HepG2 (cell line): ENCODE data around the gene HCLS1. TPM values are rescaled to one million over a fixed set of nuclear protein-coding genes. Genes with fewer than 3 reads are reported as not detected.

Experiments used
- ATAC-seq: fragments of 200-7000 bp; cut with Tn5 transposase; 3 replicates; pipeline ENCODE4 v1.9.1; 2020; ENCODE audit warnings: mild to moderate bottlenecking, moderate library complexity
- BruUV-seq: library from RNA; stranded (reverse); fragments of 400-500 nt; replicated peaks from 2 replicates; lab custom pipeline; 2021; lab: Mats Ljungman, UMichigan
- CTCF ChIA-PET: fragments of 300-600 bp; formaldehyde crosslinking; extraction: SDS; loops from one replicate; lab custom pipeline; 2021; ENCODE audit warnings: low total read pairs, inconsistent platforms, low intra/inter-chr PET ratio; lab: Yijun Ruan, JAX
- POLR2A ChIA-PET: fragments of 350-600 bp; sonication (Branson Sonifier 250); formaldehyde crosslinking; loops from one replicate; lab custom pipeline; 2020; ENCODE audit warnings: antibody characterized with exemption, inconsistent platforms; lab: Yijun Ruan, JAX
- DNase-seq: peaks from one replicate; pipeline ENCODE4 v3.0.0-alpha.2; 2015; ENCODE audit warnings: low spot score
- FAIRE-seq: peaks from 3 replicates; lab custom pipeline; 2011; peaks lifted over from hg19 to GRCh38; lab: Jason Lieb, UNC
- H2AFZ ChIP-seq: one replicate; pipeline ENCODE4 v1.6.1; 2011; ENCODE audit warnings: low read length, inconsistent platforms
- H3K27ac ChIP-seq: fragments of 300-600 bp; 3 replicates; pipeline ENCODE4 v1.8.0; 2011; ENCODE audit warnings: mixed run types, mild to moderate bottlenecking, mixed read lengths, low read length, inconsistent platforms; ENCODE audit not compliant: insufficient read depth; ENCODE audit errors: extremely low read length
- H3K27me3 ChIP-seq, 2 experiments: fragments of 200-600 bp in 1 of 2; 2 replicates in 1 of 2; 3 replicates in 1 of 2; pipeline versions ENCODE4 v1.6.0 to v1.8.0; 2011; ENCODE audit warnings: low read length in 2 of 2, mild to moderate bottlenecking in 2 of 2, moderate library complexity in 2 of 2, inconsistent platforms in 1 of 2; ENCODE audit not compliant: insufficient read depth in 2 of 2, control insufficient read depth in 1 of 2
- H3K36me3 ChIP-seq, 2 experiments: fragments of 200-600 bp in 1 of 2; replicated peaks in 1 of 2; 2 replicates in 1 of 2; 3 replicates in 1 of 2; pipeline versions ENCODE4 v1.5.1 to v1.8.0; 2011; ENCODE audit warnings: low read length in 2 of 2, inconsistent platforms in 1 of 2; ENCODE audit not compliant: insufficient read depth in 2 of 2, control insufficient read depth in 1 of 2
- H3K4me1 ChIP-seq: 2 replicates; pipeline ENCODE4 v1.5.1; 2012; ENCODE audit warnings: low read length, inconsistent platforms; ENCODE audit not compliant: insufficient read depth
- H3K4me2 ChIP-seq: 2 replicates; pipeline ENCODE4 v1.6.0; 2011; ENCODE audit warnings: low read depth, low read length, inconsistent platforms
- H3K4me3 ChIP-seq, 3 experiments: fragments of 200-600 bp in 1 of 3; sonication (generic), shearing (Covaris generic) in 1 of 3; replicated peaks in 1 of 3; 2 replicates each; pipeline ENCODE4 v1.5.1; 2011 to 2016; ENCODE audit warnings: low read length in 3 of 3, inconsistent platforms in 2 of 3, low read depth in 2 of 3, mild to moderate bottlenecking in 2 of 3, control low read depth in 1 of 3, mixed read lengths in 1 of 3; ENCODE audit not compliant: insufficient read depth in 1 of 3
- H3K79me2 ChIP-seq: one replicate; pipeline ENCODE4 v1.6.1; 2011; ENCODE audit warnings: low read length, inconsistent platforms; ENCODE audit not compliant: insufficient read depth
- H3K9ac ChIP-seq: 2 replicates; pipeline ENCODE4 v1.6.0; 2011; ENCODE audit warnings: mild to moderate bottlenecking, low read depth, low read length, inconsistent platforms; ENCODE audit not compliant: insufficient read depth
- H3K9me3 ChIP-seq: 2 replicates; pipeline ENCODE4 v1.5.1; 2012; ENCODE audit warnings: mild to moderate bottlenecking, low read length
- H4K20me1 ChIP-seq: 2 replicates; pipeline ENCODE4 v1.6.0; 2011; ENCODE audit warnings: inconsistent platforms, mild to moderate bottlenecking, low read length, moderate library complexity; ENCODE audit not compliant: insufficient read depth
- ATF1 ChIP-seq: IDR thresholded peaks from 2 replicates; pipeline ENCODE4 v1.6.1; 2016; ENCODE audit warnings: mild to moderate bottlenecking, control low read depth
- DR1 ChIP-seq: sonication (generic); formaldehyde crosslinking; IDR thresholded peaks from 2 replicates; pipeline ENCODE4 v1.8.0; 2021; ENCODE audit warnings: mild to moderate bottlenecking, missing genetic modification reagents, inconsistent platforms
- HINFP ChIP-seq: sonication (generic); formaldehyde crosslinking; IDR thresholded peaks from 2 replicates; pipeline ENCODE4 v1.4.0; 2020; ENCODE audit warnings: low read depth, mild to moderate bottlenecking, missing genetic modification reagents
- MBNL3 ChIP-seq: fragments of 250-450 bp; sonication (Bioruptor Pico); conservative IDR thresholded peaks from 2 replicates; pipeline ENCODE4 v1.8.0; 2022; ENCODE audit warnings: mild to moderate bottlenecking, inconsistent platforms
- ONECUT2 ChIP-seq: sonication (generic); formaldehyde crosslinking; IDR thresholded peaks from 2 replicates; pipeline ENCODE4 v1.4.0; 2020; ENCODE audit warnings: missing genetic modification reagents
- RFX3 ChIP-seq: IDR thresholded peaks from 2 replicates; pipeline ENCODE4 v1.6.1; 2016; ENCODE audit warnings: missing biosample characterization, missing genetic modification reagents
- ZFP37 ChIP-seq: sonication (generic); formaldehyde crosslinking; IDR thresholded peaks from 2 replicates; pipeline ENCODE4 v1.4.0; 2020; ENCODE audit warnings: missing genetic modification reagents, borderline replicate concordance
- ZNF616 ChIP-seq: sonication (generic); formaldehyde crosslinking; IDR thresholded peaks from 2 replicates; pipeline ENCODE4 v1.5.0; 2020; ENCODE audit warnings: low read depth, mild to moderate bottlenecking, missing genetic modification reagents
- WGBS: methylation state at CpG from one replicate; pipeline ENCODE4 v1.1.6; 2017; ENCODE audit warnings: low lambda C conversion rate; 5-methylcytosine and 5-hydroxymethylcytosine counted together
- in situ Hi-C: cut with HindIII; loops from 2 replicates; pipeline ENCODE4 v1.10.0; 2017; ENCODE audit warnings: low pct_unique_long_range_greater_than_20kb; ENCODE audit not compliant: extremely low pct_ligation_motif_present
- intact Hi-C: fragments of 100-400 bp; cut with micrococcal nuclease; formaldehyde crosslinking; loops from one replicate; pipeline ENCODE4 v1.10.0; 2022; ENCODE audit not compliant: unreplicated experiment
- polyA plus RNA-seq, 8 experiments: library from polyadenylated mRNA; depleted of rRNA in 3 of 8; stranded (reverse) in 7 of 8; unstranded in 1 of 8; fragments of >200 nt; fragmentation: Illumina TruSeq in 4 of 8; extraction: Trizol in 4 of 8; gene quantifications; 2 replicates each; pipeline versions ENCODE4 v1.2.1 to v1.2.3, GENCODE V29; 2011 to 2016; ENCODE audit warnings: low read depth in 4 of 8, missing spikeins in 1 of 8, mixed read lengths in 1 of 8; ENCODE audit not compliant: insufficient read depth in 1 of 8
- total RNA-seq, 5 experiments: library from RNA; depleted of rRNA; stranded (reverse); fragments of >200 nt; fragmentation: Illumina TruSeq; extraction: Trizol; gene quantifications; 2 replicates each; pipeline ENCODE4 v1.2.3, GENCODE V29; 2016; ENCODE audit warnings: low read depth in 1 of 5

Gene HCLS1
- total and polyA plus RNA-seq, 2 of the 13 experiments (the other 11 are each of a cell fraction or from before 2014, with no cell fraction given), result not detected

GRCh38 chr3:121667333-121667732 is 6.6 kb upstream of the HCLS1 start:
- in situ Hi-C loops (no loop called here), intact Hi-C loops (no loop called here)
- CTCF ChIA-PET, result no interaction called here
- BruUV-seq, result no TSS peak
- no peak overlapping the region for H2AFZ ChIP-seq
- no peak overlapping the region for H3K4me3 ChIP-seq
- no peaks in the 10 kb centered on the region for H3K27me3 ChIP-seq
- no peak for TF ChIP-seq HINFP (CRISPR knock-in tag)
- no peak for TF ChIP-seq ATF1
- TF ChIP-seq DR1 (CRISPR knock-in tag), result no peak
- no peak for TF ChIP-seq RFX3 (CRISPR knock-in tag)
- TF ChIP-seq ONECUT2 (CRISPR knock-in tag), result no peak
- TF ChIP-seq, all 625 proteins: peak for 0
- no peaks in the 10 kb centered on the region for H3K9me3 ChIP-seq
- POLR2A ChIA-PET, result no interaction called here
- H3K36me3 ChIP-seq, result peaks cover 19 to 68% of the 10 kb centered on the region in 2 experiments
- ATAC-seq (no peak), DNase-seq (no peak), FAIRE-seq (no peak)
- H3K27ac ChIP-seq, result no peak overlapping the region
- H3K79me2 ChIP-seq, result no peaks in the 10 kb centered on the region
- H3K4me2 ChIP-seq, result no peak overlapping the region
- H4K20me1 ChIP-seq, result no peaks in the 10 kb centered on the region
- WGBS, result 94% methylated on average over 4 of the region's 4 CpGs
- no peak overlapping the region for H3K9ac ChIP-seq
- H3K4me1 ChIP-seq, result peaks cover 19% of the 10 kb centered on the region; the same call in 1 of the 2 replicates

DNA sequence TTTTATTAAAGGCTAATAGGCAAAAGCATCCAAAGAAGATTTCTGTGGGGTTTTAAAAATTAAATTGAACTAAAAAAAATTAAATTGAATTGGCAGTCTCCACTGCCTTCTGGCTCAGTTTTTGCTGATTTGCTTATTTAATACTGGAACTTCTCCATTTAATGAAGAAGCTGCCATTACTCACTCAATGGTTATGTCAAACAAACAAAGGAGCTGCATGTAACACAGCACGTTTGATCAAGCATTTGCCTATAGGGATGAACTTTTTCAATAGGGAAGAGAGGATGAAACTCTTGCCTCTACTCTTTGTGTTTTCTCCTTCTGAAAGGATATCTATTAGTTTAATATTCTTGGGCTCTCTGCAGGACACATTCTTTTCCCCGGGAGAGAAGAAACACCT is 4.8 kb upstream of the HCLS1 start:
- no peaks in the 10 kb centered on the region for H3K27me3 ChIP-seq
- in situ Hi-C loops (no loop called here), intact Hi-C loops (no loop called here)
- H3K27ac ChIP-seq, result no peak overlapping the region
- H3K4me2 ChIP-seq, result no peak overlapping the region
- H3K9ac ChIP-seq, result no peak overlapping the region
- POLR2A ChIA-PET, result no interaction called here
- no peaks in the 10 kb centered on the region for H3K9me3 ChIP-seq
- CTCF ChIA-PET, result no interaction called here
- H3K36me3 ChIP-seq, result peaks cover 19 to 56% of the 10 kb centered on the region in 2 experiments
- ATAC-seq, result no peak
- H4K20me1 ChIP-seq, result no peaks in the 10 kb centered on the region
- peaks cover 19% of the 10 kb centered on the region; the same call in 1 of the 2 replicates for H3K4me1 ChIP-seq
- FAIRE-seq, result no peak
- no peak overlapping the region for H2AFZ ChIP-seq
- BruUV-seq, result no TSS peak
- 95% methylated on average over 2 of the region's 2 CpGs for WGBS
- TF ChIP-seq MBNL3 (CRISPR knock-in tag), result no peak
- TF ChIP-seq ZFP37 (CRISPR knock-in tag), result no peak
- TF ChIP-seq ZNF616 (CRISPR knock-in tag), result no peak
- TF ChIP-seq, all 625 proteins: peak for 0
- DNase-seq, result no peak
- Histone ChIP-seq H3K79me2 (no peaks in the 10 kb centered on the region), H3K4me3 (no peak overlapping the region)
